Mesenteric fat pad (tissue), 1 donor: Measurements from ENCODE around the gene MRPS31. TPM values are rescaled to one million over a fixed set of nuclear protein-coding genes. Genes with fewer than 3 reads are reported as not detected.

ENCODE experiments used
- microRNA-seq: library from miRNA; unstranded; fragments of <30 nt; microRNA quantifications from one replicate; pipeline ENCODE4 v1.2.0, GENCODE V29; 2020; ENCODE audit warnings: borderline number of aligned reads
- total RNA-seq: library from RNA; stranded (reverse); fragmentation: NEBNext Ultra II Directional; extraction: Animal tissue kit (Norgen Biotek cat#: 25700); gene quantifications from one replicate; pipeline ENCODE4 v1.2.1, GENCODE V29; 2021
- donor health status: DM: yes; HTN: yes; CAD: no.

Gene MRPS31
- total RNA-seq, 1 donor from 2014 or later = 16.3 TPM

Small RNA genes within 50 kb of the gene (microRNA-seq; reads per million reads assigned to microRNA genes)
- gene MIR320D1 = not detected
- gene MIR621 = not detected

Other genes with a start within 250 kb of the MRPS31 start
- 120 TPM for gene FOXO1, start 104.5 kb downstream of the MRPS31 start, total RNA-seq
- 6.3 TPM for gene SLC25A15, start 18.4 kb upstream of the MRPS31 start, total RNA-seq
- 74.2 TPM for gene ELF1, start 248.1 kb upstream of the MRPS31 start, total RNA-seq